Measurements from ENCODE around the gene PITPNC1. TPM values are rescaled to one million over a fixed set of nuclear protein-coding genes. Genes with fewer than 3 reads are reported as not detected.

Gene PITPNC1
- total and polyA plus RNA-seq, 2 donors (not counting 1 experiment from before 2014, with no cell fraction given), result 4.7 to 26.1 TPM

- H3K27ac ChIP-seq (ENCODE audit: low read length in 2 of 2), result peak overlapping the region; percentile 85
- H3K27me3 ChIP-seq (replicated peaks in 1 of 4; ENCODE audit: control extremely low read depth in 1 of 4, control insufficient read depth in 3 of 4, insufficient read depth in 4 of 4, low read length in 3 of 4), result no peaks in the 10 kb centered on the region
- 0% methylated on average over 11 of the region's 11 CpGs for WGBS (ENCODE audit: insufficient coverage)
- H3K9me3 Mint-ChIP-seq (ENCODE audit: insufficient read depth), result no peaks in the 10 kb centered on the region
- H3K4me3 Mint-ChIP-seq, result peak overlapping the region; percentile 98
- POLR2A ChIA-PET, result no interaction called here
- H3K9me3 ChIP-seq (ENCODE audit: control extremely low read depth in 1 of 3, control insufficient read depth in 2 of 3, insufficient read depth in 1 of 3, low read length in 2 of 3), result no peaks in the 10 kb centered on the region
- ATAC-seq (ENCODE audit: low read depth) (no peak), DNase-seq (no peak)
- no peaks in the 10 kb centered on the region for H3K27me3 Mint-ChIP-seq
- CTCF ChIA-PET, result interaction anchor here (3.3 to 9.0 kb wide), 2 partner anchors 11 to 109 kb away, joined by 15 to 66 read pairs; partner anchors contain the start of gene PITPNC1
- TF ChIP-seq EZH2 (IDR thresholded peaks at IDR 0.05; ENCODE audit: borderline replicate concordance, insufficient read depth, low read depth, low read length, poor library complexity, severe bottlenecking), result no peak
- TF ChIP-seq, protein P1, sequence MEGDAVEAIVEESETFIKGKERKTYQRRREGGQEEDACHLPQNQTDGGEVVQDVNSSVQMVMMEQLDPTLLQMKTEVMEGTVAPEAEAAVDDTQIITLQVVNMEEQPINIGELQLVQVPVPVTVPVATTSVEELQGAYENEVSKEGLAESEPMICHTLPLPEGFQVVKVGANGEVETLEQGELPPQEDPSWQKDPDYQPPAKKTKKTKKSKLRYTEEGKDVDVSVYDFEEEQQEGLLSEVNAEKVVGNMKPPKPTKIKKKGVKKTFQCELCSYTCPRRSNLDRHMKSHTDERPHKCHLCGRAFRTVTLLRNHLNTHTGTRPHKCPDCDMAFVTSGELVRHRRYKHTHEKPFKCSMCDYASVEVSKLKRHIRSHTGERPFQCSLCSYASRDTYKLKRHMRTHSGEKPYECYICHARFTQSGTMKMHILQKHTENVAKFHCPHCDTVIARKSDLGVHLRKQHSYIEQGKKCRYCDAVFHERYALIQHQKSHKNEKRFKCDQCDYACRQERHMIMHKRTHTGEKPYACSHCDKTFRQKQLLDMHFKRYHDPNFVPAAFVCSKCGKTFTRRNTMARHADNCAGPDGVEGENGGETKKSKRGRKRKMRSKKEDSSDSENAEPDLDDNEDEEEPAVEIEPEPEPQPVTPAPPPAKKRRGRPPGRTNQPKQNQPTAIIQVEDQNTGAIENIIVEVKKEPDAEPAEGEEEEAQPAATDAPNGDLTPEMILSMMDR (IDR thresholded peaks at IDR 0.05), result no peak
- H2AFZ ChIP-seq (ENCODE audit: insufficient read depth, low read depth, low read length, poor library complexity, severe bottlenecking), result peak overlapping the region; percentile 88
- H3K36me3 ChIP-seq (replicated peaks in 1 of 2; ENCODE audit: control extremely low read depth in 1 of 2, control insufficient read depth in 1 of 2, extremely low read depth in 1 of 2, insufficient read depth in 2 of 2, low read length in 1 of 2), result peaks cover under 1 to 7% of the 10 kb centered on the region in 2 experiments
- peak overlapping the region; percentile 97 for H3K27ac Mint-ChIP-seq
- peaks cover 18% of the 10 kb centered on the region for H4K20me1 ChIP-seq (ENCODE audit: control insufficient read depth, insufficient read depth, low read length, poor library complexity, severe bottlenecking)
- H3K4me1 Mint-ChIP-seq, result peaks cover 42% of the 10 kb centered on the region
- H3K4me1 ChIP-seq (ENCODE audit: control insufficient read depth in 2 of 2, insufficient read depth in 2 of 2, low read length in 2 of 2), result peaks cover 21 to 22% of the 10 kb centered on the region in 2 donors
- H3K9ac ChIP-seq (ENCODE audit: low read length), result peak overlapping the region; percentile 84
- peaks cover 61% of the 10 kb centered on the region for H3K79me2 ChIP-seq (ENCODE audit: control insufficient read depth, insufficient read depth, low read length)
- peak overlapping the region; percentile 74 for H3K4me2 ChIP-seq (replicated peaks; ENCODE audit: low read depth, low read length, poor library complexity, severe bottlenecking)
- intact Hi-C loops (cut with micrococcal nuclease), result loop anchor here (1.0 to 2.0 kb wide), 2 partner anchors 12 to 121 kb away; partner anchors contain the start of genes HELZ and PITPNC1
- peak overlapping the region; percentile 83 to 97 (median 94) for H3K4me3 ChIP-seq (ENCODE audit: control extremely low read depth in 1 of 5, extremely low read depth in 1 of 5, insufficient read depth in 1 of 5, low read depth in 2 of 5, low read length in 4 of 5)
Observed at GRCh38 chr17:67365738-67366192, 11.3 kb upstream of the PITPNC1 start.
